Stimulated activated CD4-positive, alpha-beta T cell treated with anti-CD3 and anti-CD28 coated beads, Interleukin-12 subunit alpha, Interleukin-12 subunit beta, amount 100 ng/mL, for 4 hours (primary cell): ENCODE measurements around the gene WLS.
"Not testable (repeated sequence)": the region's sequence is repeated elsewhere in the genome, so short reads cannot be mapped to it uniquely, and the experiment has no call there.

Experiments used
- DNase-seq: peaks from one replicate; pipeline ENCODE4 v3.0.0-alpha.2; 2020

Gene WLS

GRCh38 chr1:68232289-68233148 lies at the start of gene WLS:
WLS (minus strand) TSS chr1:68232523; CDS start chr1:68232299, 224 bp downstream.
- DNase-seq: no peak

GRCh38 chr1:68280286-68280685 lies 48.0 kb upstream of the WLS start:
- DNase-seq: no peak

- DNase-seq: no peak
Measured at GRCh38 chr1:68279846-68280245, 47.5 kb upstream of the WLS start.

GRCh38 chr1:68278221-68278620 lies 45.9 kb upstream of the WLS start:
- no peak for DNase-seq

- DNase-seq: no peak
Measured at GRCh38 chr1:68276448-68276847, 44.1 kb upstream of the WLS start.

- DNase-seq: no peak
Measured at GRCh38 chr1:68273530-68273929, 41.2 kb upstream of the WLS start.

GRCh38 chr1:68271596-68271995 lies 39.3 kb upstream of the WLS start:
- DNase-seq: no peak

GRCh38 chr1:68270951-68271350 lies 38.6 kb upstream of the WLS start:
- no peak for DNase-seq

GRCh38 chr1:68269637-68270430 lies 37.5 kb upstream of the WLS start:
- DNase-seq: no peak

GRCh38 chr1:68268896-68269483 lies 36.7 kb upstream of the WLS start:
- no peak for DNase-seq

- not testable (repeated sequence) for DNase-seq
Measured at GRCh38 chr1:68256824-68257223, 24.5 kb upstream of the WLS start.

GRCh38 chr1:68255301-68255700 lies 23.0 kb upstream of the WLS start:
- no peak for DNase-seq

- DNase-seq: no peak
Measured at GRCh38 chr1:68254667-68255226, 22.4 kb upstream of the WLS start.

GRCh38 chr1:68237040-68237439 lies 4.7 kb upstream of the WLS start:
- DNase-seq: no peak

GRCh38 chr1:68234094-68234493 lies 1.8 kb upstream of the WLS start:
- DNase-seq: no peak

- no peak for DNase-seq
Measured at GRCh38 chr1:68233202-68233601, 879 bp upstream of the WLS start.

GRCh38 chr1:68231627-68232288 lies 565 bp downstream of the WLS start:
- no peak for DNase-seq

- no peak for DNase-seq
Measured at GRCh38 chr1:68230901-68231626, 1.3 kb downstream of the WLS start.

- DNase-seq: no peak
Measured at GRCh38 chr1:68230484-68230802, 1.9 kb downstream of the WLS start.

- DNase-seq: no peak
Measured at GRCh38 chr1:68229650-68230483, 2.5 kb downstream of the WLS start.

GRCh38 chr1:68228851-68229250 lies 3.5 kb downstream of the WLS start:
- no peak for DNase-seq
